HG03354 (cell line): ENCODE data around the gene OR2A2.

Experiments
- ATAC-seq: cut with Tn5 transposase; IDR thresholded peaks from one replicate; pipeline ENCODE4 v1.9.1; 2021; ENCODE audit warnings: mild to moderate bottlenecking; ENCODE audit not compliant: unreplicated experiment, poor library complexity, severe bottlenecking

The OR2A2 gene

GRCh38 chr7:144133307-144133706, 23.9 kb downstream of the OR2A2 start:
- peak; percentile 53 for ATAC-seq

GRCh38 chr7:144134116-144134515, 24.7 kb downstream of the OR2A2 start:
- ATAC-seq: no peak

GRCh38 chr7:144137501-144137900, 28.1 kb downstream of the OR2A2 start:
- no peak for ATAC-seq

GRCh38 chr7:144142187-144142586, 32.8 kb downstream of the OR2A2 start:
- no peak for ATAC-seq

- no peak for ATAC-seq
These were observed 35.0 kb downstream of the OR2A2 start for GRCh38 chr7:144144426-144144825.

GRCh38 chr7:144148224-144148827, 38.9 kb downstream of the OR2A2 start:
- no peak for ATAC-seq

DNA sequence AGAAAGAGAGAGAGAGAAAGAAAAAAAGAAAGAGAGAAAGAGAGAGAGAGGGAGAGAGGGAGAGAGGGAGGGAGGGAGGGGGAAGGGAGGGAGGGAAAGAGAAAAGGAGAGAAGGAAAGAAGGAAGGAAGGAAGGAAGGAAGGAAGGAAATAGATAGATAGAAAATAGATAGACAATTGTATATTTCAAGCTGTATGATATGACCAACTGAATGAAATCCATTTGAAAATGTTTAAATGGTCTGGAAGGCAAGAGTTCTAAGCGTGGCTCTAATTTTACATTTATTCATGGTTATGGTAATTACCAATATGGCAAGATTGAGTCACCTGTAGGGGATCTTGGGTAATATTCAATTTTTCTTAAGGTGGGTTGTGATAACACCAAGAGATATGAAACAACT, 49.5 kb downstream of the OR2A2 start:
- no peak for ATAC-seq
